HG02970 (cell line): ENCODE results near the gene MCEMP1.

Experiments
- ATAC-seq: cut with Tn5 transposase; IDR thresholded peaks from one replicate; pipeline ENCODE4 v1.9.1; 2021; ENCODE audit warnings: mild to moderate bottlenecking, moderate library complexity, moderate number of reproducible peaks; ENCODE audit not compliant: unreplicated experiment, low FRiP score

MCEMP1 gene

GRCh38 chr19:7716762-7717161 lies 39.9 kb downstream of the MCEMP1 start:
- no peak for ATAC-seq

GRCh38 chr19:7718668-7719067 lies 41.8 kb downstream of the MCEMP1 start:
- ATAC-seq = no peak

DNA sequence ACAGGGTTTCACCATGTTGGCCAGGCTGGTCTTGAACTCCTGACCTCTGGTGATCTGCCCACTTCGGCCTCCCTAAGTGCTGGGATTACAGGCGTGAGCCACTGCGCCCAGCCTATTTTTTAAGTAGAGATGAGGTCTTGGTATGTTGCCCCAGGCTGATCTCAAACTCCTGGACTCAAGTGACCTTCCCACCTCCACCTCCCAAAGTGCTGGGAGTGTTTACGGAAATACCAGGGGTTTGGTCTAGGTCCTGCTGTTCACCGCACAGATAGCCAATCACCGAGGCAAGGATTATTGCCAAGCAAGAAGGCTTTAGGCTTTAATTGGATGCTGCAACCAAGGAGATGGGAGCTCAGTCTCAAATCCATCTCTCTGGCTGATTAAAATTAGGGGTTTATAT lies 43.5 kb downstream of the MCEMP1 start:
- no peak for ATAC-seq

- ATAC-seq = no peak
These were observed 45.4 kb downstream of the MCEMP1 start for GRCh38 chr19:7722231-7722651.

DNA sequence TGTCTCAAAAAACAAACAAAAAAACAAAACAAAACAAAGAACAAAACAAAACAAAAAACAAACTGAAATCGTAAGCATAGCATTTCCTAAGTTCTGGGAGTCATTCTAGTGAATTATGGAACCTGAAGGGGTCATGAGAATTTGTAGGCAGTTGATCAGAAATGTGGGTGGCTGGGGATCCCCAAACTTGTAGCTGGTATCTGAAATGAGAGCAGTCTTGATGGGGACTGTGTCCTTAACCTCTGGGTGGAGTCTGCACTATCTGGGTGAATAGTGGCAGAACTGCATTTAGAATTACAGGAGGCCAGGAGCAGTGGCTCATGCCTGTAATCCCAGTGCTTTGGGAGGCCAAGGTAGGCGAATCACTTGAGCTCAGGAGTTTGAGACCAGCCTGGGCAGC lies 48.9 kb downstream of the MCEMP1 start:
- no peak for ATAC-seq

DNA sequence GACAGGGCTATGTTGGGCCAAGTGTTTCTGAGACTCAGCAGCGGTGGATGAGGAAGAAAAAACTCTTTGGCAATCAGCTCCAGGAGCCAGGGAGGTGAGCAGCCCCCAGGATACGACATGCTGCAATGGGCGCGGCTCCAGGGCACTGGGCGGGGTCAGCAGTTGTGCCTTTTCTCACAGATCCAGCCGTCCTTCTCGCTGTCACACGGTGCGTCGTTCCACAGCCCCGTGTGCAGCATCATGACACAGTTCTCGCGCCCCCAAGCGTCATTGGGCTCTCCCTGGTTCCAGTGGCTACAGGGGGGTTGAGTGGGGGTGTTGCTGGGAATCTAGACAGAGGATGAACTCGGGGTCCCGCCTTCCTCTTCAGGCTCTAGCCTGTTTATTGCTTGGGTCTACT lies 52.3 kb downstream of the MCEMP1 start:
- ATAC-seq = no peak
